ENCODE data around the gene KRTAP10-4.

GRCh38 chr21:44613386-44614155 lies 40.0 kb downstream of the KRTAP10-4 start:
- TF ChIP-seq MAX (IDR thresholded peaks at IDR 0.05): no peak
- TF ChIP-seq CTCF (IDR thresholded peaks at IDR 0.05): no peak
- TF ChIP-seq RFX5 (IDR thresholded peaks at IDR 0.05): no peak
- no peak for TF ChIP-seq HDAC2 (IDR thresholded peaks at IDR 0.05)
- no peak for TF ChIP-seq CHD4 (IDR thresholded peaks at IDR 0.05; ENCODE audit: borderline replicate concordance)
- TF ChIP-seq POLR2AphosphoS2 (conservative IDR thresholded peaks at IDR 0.05; ENCODE audit: low read length): no peak
- TF ChIP-seq EP300 (IDR thresholded peaks at IDR 0.05): no peak
- TF ChIP-seq MAZ (IDR thresholded peaks at IDR 0.05; ENCODE audit: borderline replicate concordance, low read depth, low read length): no peak
- no peak for TF ChIP-seq ELK1 (IDR thresholded peaks at IDR 0.05; ENCODE audit: low read depth, low read length)

All from A549 (cell line).